Measurements from ENCODE around the gene RASD2. TPM values are rescaled to one million over a fixed set of nuclear protein-coding genes. Genes with fewer than 3 reads are reported as not detected.

RASD2 gene
- total RNA-seq, 1 donor from 2014 or later = 9.4 TPM

- no peak for ATAC-seq (ENCODE audit: poor library complexity)
- intact Hi-C loops (cut with DNase I) = no loop called here
- no peak for DNase-seq
These were observed 13.7 kb downstream of the RASD2 start for GRCh38 chr22:35554297-35554845.

- no peak for DNase-seq
- ATAC-seq (ENCODE audit: poor library complexity) = no peak
- intact Hi-C loops (cut with DNase I) = no loop called here
These were observed 14.9 kb downstream of the RASD2 start for GRCh38 chr22:35555483-35555890.

- intact Hi-C loops (cut with DNase I) = no loop called here
- ATAC-seq (ENCODE audit: poor library complexity) = no peak
- DNase-seq = no peak
These were observed 15.4 kb downstream of the RASD2 start for GRCh38 chr22:35555946-35556547.

- intact Hi-C loops (cut with DNase I) = no loop called here
- DNase-seq (no peak), ATAC-seq (ENCODE audit: poor library complexity) (no peak)
These were observed 16.0 kb downstream of the RASD2 start for GRCh38 chr22:35556666-35557065.

GRCh38 chr22:35558031-35558430, 17.4 kb downstream of the RASD2 start:
- DNase-seq (no peak), ATAC-seq (ENCODE audit: poor library complexity) (no peak)
- intact Hi-C loops (cut with DNase I) = no loop called here

GRCh38 chr22:35558719-35559118, 18.1 kb downstream of the RASD2 start:
- intact Hi-C loops (cut with DNase I) = no loop called here
- ATAC-seq (ENCODE audit: poor library complexity) = no peak

GRCh38 chr22:35559354-35560005, 18.8 kb downstream of the RASD2 start:
- ATAC-seq (ENCODE audit: poor library complexity) (no peak), DNase-seq (no peak)
- intact Hi-C loops (cut with DNase I) = no loop called here

More at GRCh38 chr22:35558719-35559118, 18.1 kb downstream of the RASD2 start:
- no peak for DNase-seq

GRCh38 chr22:35560366-35560765, 19.7 kb downstream of the RASD2 start:
- no peak for DNase-seq
- intact Hi-C loops (cut with DNase I) = no loop called here
- no peak for ATAC-seq (ENCODE audit: poor library complexity)

- ATAC-seq (ENCODE audit: poor library complexity) = no peak
- intact Hi-C loops (cut with DNase I) = no loop called here
- DNase-seq = no peak
These were observed 20.2 kb downstream of the RASD2 start for GRCh38 chr22:35560824-35561223.

- intact Hi-C loops (cut with DNase I) = no loop called here
- no peak for DNase-seq
These were observed 21.3 kb downstream of the RASD2 start for GRCh38 chr22:35561796-35562526.

GRCh38 chr22:35563211-35563610, 22.6 kb downstream of the RASD2 start:
- DNase-seq = no peak

More at GRCh38 chr22:35561796-35562526, 21.3 kb downstream of the RASD2 start:
- no peak for ATAC-seq (ENCODE audit: poor library complexity)

GRCh38 chr22:35564975-35565867, 24.6 kb downstream of the RASD2 start:
- intact Hi-C loops (cut with DNase I) = no loop called here
- DNase-seq = no peak
- no peak for ATAC-seq (ENCODE audit: poor library complexity)

More at GRCh38 chr22:35563211-35563610, 22.6 kb downstream of the RASD2 start:
- intact Hi-C loops (cut with DNase I) = no loop called here
- ATAC-seq (ENCODE audit: poor library complexity) = no peak

- peak; percentile 63 for DNase-seq
- peak; percentile 31 for ATAC-seq (ENCODE audit: poor library complexity)
- intact Hi-C loops (cut with DNase I) = no loop called here
These were observed 26.9 kb downstream of the RASD2 start for GRCh38 chr22:35567351-35568141.

GRCh38 chr22:35568751-35569739, 28.4 kb downstream of the RASD2 start:
- no peak for DNase-seq
- intact Hi-C loops (cut with DNase I) = no loop called here
- ATAC-seq (ENCODE audit: poor library complexity) = no peak

GRCh38 chr22:35569916-35570315, 29.3 kb downstream of the RASD2 start:
- DNase-seq = no peak

GRCh38 chr22:35570686-35571194, 30.1 kb downstream of the RASD2 start:
- ATAC-seq (ENCODE audit: poor library complexity) (peak; percentile 28), DNase-seq (no peak)
- intact Hi-C loops (cut with DNase I) = no loop called here

More at GRCh38 chr22:35569916-35570315, 29.3 kb downstream of the RASD2 start:
- intact Hi-C loops (cut with DNase I) = no loop called here
- no peak for ATAC-seq (ENCODE audit: poor library complexity)

All from Right ventricle myocardium superior (tissue), 1 donor.